ENCODE data around the gene MAPK8IP2. TPM values are rescaled to one million over a fixed set of nuclear protein-coding genes. Genes with fewer than 3 reads are reported as not detected.

Gene MAPK8IP2
- total RNA-seq, 1 donor: 0.36 TPM

DNA sequence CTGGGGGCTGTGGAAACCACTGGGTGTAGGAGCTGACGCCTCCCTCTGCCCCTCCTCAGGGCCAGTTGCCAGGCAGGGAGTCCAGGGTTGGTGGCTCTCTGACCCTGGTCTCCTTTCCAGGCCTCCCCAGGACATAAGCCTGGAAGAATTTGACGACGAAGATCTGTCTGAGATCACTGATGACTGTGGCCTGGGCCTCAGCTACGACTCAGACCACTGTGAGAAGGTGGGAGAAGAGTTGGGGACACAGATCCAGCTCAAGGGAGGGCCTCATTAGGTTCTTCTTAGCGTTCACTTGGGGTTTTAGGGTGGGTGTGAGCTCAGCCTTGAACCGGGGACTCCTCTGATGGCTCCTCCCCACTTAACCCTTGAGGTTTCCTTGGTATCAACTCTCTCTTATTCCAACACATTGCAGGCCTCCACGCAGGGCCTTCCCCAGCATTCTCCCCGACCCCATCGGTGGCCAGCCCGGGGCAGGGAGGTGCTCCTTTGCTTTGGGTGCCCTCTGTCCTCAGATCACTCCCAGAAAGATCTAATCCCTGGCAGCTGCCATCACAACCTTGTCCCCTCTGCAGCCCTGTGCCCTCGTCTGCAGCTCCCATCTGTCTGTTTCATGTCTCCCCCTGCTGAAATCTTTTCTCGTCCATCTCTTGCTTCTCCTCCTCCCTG is 1.2 kb downstream of the MAPK8IP2 start:
- H3K27me3 ChIP-seq (ENCODE audit: insufficient read depth, low read length): peaks cover 32% of the 10 kb centered on the region
- H3K27ac ChIP-seq (ENCODE audit: low read depth, low read length): no peak overlapping the region
- no peaks in the 10 kb centered on the region for H3K36me3 ChIP-seq (ENCODE audit: insufficient read depth, low read length)
- H3K4me3 ChIP-seq (ENCODE audit: insufficient read depth, low read length): no peak overlapping the region
- H3K4me1 ChIP-seq (ENCODE audit: insufficient read depth, low read length): no peaks in the 10 kb centered on the region
- no peak overlapping the region for H2AFZ ChIP-seq (ENCODE audit: low read length)
- peak; percentile 79 for DNase-seq (ENCODE audit: insufficient read length, low spot score, missing footprints)
- TF ChIP-seq, protein P1, sequence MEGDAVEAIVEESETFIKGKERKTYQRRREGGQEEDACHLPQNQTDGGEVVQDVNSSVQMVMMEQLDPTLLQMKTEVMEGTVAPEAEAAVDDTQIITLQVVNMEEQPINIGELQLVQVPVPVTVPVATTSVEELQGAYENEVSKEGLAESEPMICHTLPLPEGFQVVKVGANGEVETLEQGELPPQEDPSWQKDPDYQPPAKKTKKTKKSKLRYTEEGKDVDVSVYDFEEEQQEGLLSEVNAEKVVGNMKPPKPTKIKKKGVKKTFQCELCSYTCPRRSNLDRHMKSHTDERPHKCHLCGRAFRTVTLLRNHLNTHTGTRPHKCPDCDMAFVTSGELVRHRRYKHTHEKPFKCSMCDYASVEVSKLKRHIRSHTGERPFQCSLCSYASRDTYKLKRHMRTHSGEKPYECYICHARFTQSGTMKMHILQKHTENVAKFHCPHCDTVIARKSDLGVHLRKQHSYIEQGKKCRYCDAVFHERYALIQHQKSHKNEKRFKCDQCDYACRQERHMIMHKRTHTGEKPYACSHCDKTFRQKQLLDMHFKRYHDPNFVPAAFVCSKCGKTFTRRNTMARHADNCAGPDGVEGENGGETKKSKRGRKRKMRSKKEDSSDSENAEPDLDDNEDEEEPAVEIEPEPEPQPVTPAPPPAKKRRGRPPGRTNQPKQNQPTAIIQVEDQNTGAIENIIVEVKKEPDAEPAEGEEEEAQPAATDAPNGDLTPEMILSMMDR (IDR thresholded peaks at IDR 0.05; ENCODE audit: extremely low read depth, low read depth, low read length): no peak
- H3K79me2 ChIP-seq (ENCODE audit: insufficient read depth, low read length): no peaks in the 10 kb centered on the region
- H3K9me3 ChIP-seq (ENCODE audit: low read depth, low read length): no peaks in the 10 kb centered on the region
- H4K20me1 ChIP-seq (ENCODE audit: insufficient read depth, low read length): peaks cover 4% of the 10 kb centered on the region
- no peak overlapping the region for H3K4me2 ChIP-seq (ENCODE audit: insufficient read depth, low read length)

DNA sequence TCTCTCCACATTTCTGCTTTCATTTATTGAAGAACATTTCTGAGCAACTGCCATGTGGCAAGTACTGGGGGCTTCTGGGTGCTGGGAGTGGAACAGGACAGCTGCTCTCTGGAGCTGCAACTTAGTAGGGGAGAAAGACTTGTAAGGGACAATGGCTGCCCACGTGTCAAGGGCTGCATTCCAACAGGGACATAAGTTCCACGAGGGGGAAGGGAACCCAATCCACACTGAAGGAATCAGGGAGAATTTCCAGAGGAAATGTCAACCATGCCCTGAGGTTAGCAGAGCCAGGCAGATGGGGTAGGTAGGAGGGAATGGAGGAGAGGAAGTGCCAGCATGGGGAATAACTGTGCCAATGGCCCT is 1.7 kb downstream of the MAPK8IP2 start:
- Histone ChIP-seq H3K27me3 (ENCODE audit: insufficient read depth, low read length) (peaks cover 32% of the 10 kb centered on the region), H3K79me2 (ENCODE audit: insufficient read depth, low read length) (no peaks in the 10 kb centered on the region), H3K4me1 (ENCODE audit: insufficient read depth, low read length) (no peaks in the 10 kb centered on the region), H3K27ac (ENCODE audit: low read depth, low read length) (no peak overlapping the region), H3K36me3 (ENCODE audit: insufficient read depth, low read length) (no peaks in the 10 kb centered on the region), H2AFZ (ENCODE audit: low read length) (no peak overlapping the region), H3K4me2 (ENCODE audit: insufficient read depth, low read length) (no peak overlapping the region), H3K4me3 (ENCODE audit: insufficient read depth, low read length) (no peak overlapping the region), H3K9me3 (ENCODE audit: low read depth, low read length) (no peaks in the 10 kb centered on the region), H4K20me1 (ENCODE audit: insufficient read depth, low read length) (peaks cover 4% of the 10 kb centered on the region)
- DNase-seq (ENCODE audit: insufficient read length, low spot score, missing footprints): peak; percentile 79
- TF ChIP-seq, protein P1 (IDR thresholded peaks at IDR 0.05; ENCODE audit: extremely low read depth, low read depth, low read length): no peak

DNA sequence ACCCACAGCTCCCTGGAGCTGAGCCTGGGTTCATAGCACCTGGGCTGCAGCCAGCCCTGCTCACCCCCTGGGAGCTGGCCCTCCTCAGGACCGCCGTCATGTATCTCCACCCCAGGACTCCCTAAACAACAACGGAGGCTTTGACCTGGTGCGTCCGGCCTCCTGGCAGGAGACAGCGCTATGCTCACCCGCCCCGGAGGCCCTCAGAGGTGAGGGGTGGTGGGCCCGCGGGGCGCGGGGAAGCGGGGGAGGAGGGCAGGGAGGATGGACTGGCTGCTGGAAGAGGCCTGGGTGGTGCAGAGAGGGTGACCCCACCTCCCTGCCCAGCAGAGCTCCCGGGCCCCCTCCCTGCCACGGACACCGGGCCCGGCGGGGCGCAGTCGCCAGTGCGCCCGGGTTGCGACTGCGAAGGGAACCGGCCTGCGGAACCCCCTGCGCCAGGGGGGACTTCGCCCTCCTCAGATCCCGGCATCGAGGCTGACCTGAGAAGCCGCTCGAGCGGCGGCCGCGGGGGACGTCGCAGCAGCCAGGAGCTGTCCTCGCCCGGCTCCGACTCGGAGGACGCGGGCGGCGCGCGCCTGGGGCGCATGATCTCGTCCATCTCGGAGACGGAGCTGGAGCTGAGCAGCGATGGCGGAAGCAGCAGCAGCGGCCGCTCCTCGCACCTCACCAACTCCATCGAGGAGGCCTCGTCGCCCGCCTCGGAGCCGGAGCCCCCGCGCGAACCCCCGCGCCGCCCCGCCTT is 3.1 kb downstream of the MAPK8IP2 start:
- Histone ChIP-seq H3K4me1 (ENCODE audit: insufficient read depth, low read length) (no peaks in the 10 kb centered on the region), H3K27me3 (ENCODE audit: insufficient read depth, low read length) (peaks cover 32% of the 10 kb centered on the region), H3K27ac (ENCODE audit: low read depth, low read length) (no peak overlapping the region), H3K9me3 (ENCODE audit: low read depth, low read length) (no peaks in the 10 kb centered on the region), H2AFZ (ENCODE audit: low read length) (no peak overlapping the region), H3K4me2 (ENCODE audit: insufficient read depth, low read length) (no peak overlapping the region), H3K4me3 (ENCODE audit: insufficient read depth, low read length) (no peak overlapping the region), H3K36me3 (ENCODE audit: insufficient read depth, low read length) (no peaks in the 10 kb centered on the region), H3K79me2 (ENCODE audit: insufficient read depth, low read length) (no peaks in the 10 kb centered on the region), H4K20me1 (ENCODE audit: insufficient read depth, low read length) (peaks cover 4% of the 10 kb centered on the region)
- TF ChIP-seq, protein P1 (IDR thresholded peaks at IDR 0.05; ENCODE audit: extremely low read depth, low read depth, low read length): no peak
- peak; percentile 83 for DNase-seq (ENCODE audit: insufficient read length, low spot score, missing footprints)

DNA sequence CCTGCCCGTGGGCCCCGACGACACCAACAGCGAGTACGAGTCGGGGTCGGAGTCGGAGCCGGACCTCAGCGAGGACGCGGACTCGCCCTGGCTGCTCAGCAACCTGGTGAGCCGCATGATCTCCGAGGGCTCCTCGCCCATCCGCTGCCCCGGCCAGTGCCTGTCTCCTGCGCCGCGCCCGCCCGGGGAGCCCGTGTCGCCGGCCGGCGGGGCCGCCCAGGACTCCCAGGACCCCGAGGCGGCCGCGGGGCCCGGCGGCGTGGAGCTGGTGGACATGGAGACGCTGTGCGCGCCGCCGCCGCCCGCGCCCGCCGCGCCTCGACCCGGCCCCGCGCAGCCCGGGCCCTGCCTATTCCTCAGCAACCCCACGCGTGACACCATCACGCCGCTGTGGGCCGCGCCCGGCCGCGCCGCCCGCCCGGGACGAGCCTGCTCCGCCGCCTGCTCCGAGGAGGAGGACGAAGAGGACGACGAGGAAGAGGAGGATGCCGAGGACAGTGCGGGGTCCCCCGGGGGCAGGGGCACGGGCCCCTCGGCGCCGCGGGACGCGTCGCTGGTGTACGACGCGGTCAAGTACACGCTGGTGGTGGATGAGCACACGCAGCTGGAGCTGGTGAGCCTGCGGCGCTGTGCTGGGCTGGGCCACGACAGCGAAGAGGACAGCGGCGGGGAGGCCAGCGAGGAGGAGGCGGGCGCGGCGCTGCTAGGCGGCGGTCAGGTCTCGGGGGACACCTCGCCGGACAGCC is 3.8 kb downstream of the MAPK8IP2 start:
- no peak overlapping the region for H3K4me3 ChIP-seq (ENCODE audit: insufficient read depth, low read length)
- H3K36me3 ChIP-seq (ENCODE audit: insufficient read depth, low read length): no peaks in the 10 kb centered on the region
- TF ChIP-seq, protein P1 (IDR thresholded peaks at IDR 0.05; ENCODE audit: extremely low read depth, low read depth, low read length): no peak
- H3K4me1 ChIP-seq (ENCODE audit: insufficient read depth, low read length): no peaks in the 10 kb centered on the region
- no peak overlapping the region for H3K4me2 ChIP-seq (ENCODE audit: insufficient read depth, low read length)
- H3K27me3 ChIP-seq (ENCODE audit: insufficient read depth, low read length): peaks cover 32% of the 10 kb centered on the region
- H3K9me3 ChIP-seq (ENCODE audit: low read depth, low read length): no peaks in the 10 kb centered on the region
- no peaks in the 10 kb centered on the region for H3K79me2 ChIP-seq (ENCODE audit: insufficient read depth, low read length)
- H3K27ac ChIP-seq (ENCODE audit: low read depth, low read length): no peak overlapping the region
- DNase-seq (ENCODE audit: insufficient read length, low spot score, missing footprints): peak; percentile 80
- H2AFZ ChIP-seq (ENCODE audit: low read length): no peak overlapping the region
- H4K20me1 ChIP-seq (ENCODE audit: insufficient read depth, low read length): peaks cover 4% of the 10 kb centered on the region
